Transverse colon (tissue), 3 donors: ENCODE results near the gene CDK8.

Source experiments
- POLR2A ChIP-seq: fragments of 450-650 bp; IDR thresholded peaks from one replicate; pipeline ENCODE4 v1.6.1; 2016; ENCODE audit warnings: antibody characterized with exemption, mild to moderate bottlenecking, moderate library complexity
- TF ChIP-seq, protein P1 (sequence below), 5 experiments: fragments of 200-600 bp in 3 of 5; fragments of 450-650 bp in 2 of 5; sonication (generic) in 3 of 5; IDR thresholded peaks; 1 replicate in 2 of 5; 2 replicates in 3 of 5; pipeline ENCODE4 v1.5.1; 2016 to 2017; ENCODE audit warnings: antibody characterized with exemption in 5 of 5, inconsistent platforms in 3 of 5, mild to moderate bottlenecking in 2 of 5, moderate library complexity in 1 of 5

DNA sequence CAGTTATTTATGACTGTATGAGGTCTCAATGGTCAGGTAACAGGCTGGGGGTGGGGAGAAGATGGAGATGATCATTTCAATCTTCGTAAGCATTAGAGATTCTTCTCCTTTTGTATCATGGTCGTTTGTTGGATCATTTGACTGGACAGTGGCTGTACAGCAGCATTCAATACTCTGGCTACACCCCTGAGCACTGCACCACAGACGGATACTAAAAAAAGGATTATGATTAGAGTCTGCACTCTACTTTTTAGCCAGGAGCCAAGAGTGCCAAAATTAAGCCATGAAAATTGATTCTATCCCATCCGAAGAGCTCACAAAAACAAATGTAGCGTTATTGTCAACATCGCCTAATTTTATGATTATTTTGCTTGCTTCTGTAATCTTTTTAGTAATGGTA lies 41.9 kb downstream of the CDK8 start:
- TF ChIP-seq, protein P1, sequence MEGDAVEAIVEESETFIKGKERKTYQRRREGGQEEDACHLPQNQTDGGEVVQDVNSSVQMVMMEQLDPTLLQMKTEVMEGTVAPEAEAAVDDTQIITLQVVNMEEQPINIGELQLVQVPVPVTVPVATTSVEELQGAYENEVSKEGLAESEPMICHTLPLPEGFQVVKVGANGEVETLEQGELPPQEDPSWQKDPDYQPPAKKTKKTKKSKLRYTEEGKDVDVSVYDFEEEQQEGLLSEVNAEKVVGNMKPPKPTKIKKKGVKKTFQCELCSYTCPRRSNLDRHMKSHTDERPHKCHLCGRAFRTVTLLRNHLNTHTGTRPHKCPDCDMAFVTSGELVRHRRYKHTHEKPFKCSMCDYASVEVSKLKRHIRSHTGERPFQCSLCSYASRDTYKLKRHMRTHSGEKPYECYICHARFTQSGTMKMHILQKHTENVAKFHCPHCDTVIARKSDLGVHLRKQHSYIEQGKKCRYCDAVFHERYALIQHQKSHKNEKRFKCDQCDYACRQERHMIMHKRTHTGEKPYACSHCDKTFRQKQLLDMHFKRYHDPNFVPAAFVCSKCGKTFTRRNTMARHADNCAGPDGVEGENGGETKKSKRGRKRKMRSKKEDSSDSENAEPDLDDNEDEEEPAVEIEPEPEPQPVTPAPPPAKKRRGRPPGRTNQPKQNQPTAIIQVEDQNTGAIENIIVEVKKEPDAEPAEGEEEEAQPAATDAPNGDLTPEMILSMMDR (IDR thresholded peaks at IDR 0.05) = no peak
- no peak for TF ChIP-seq POLR2A
